Smooth muscle cell (in vitro differentiated cells): Measurements from ENCODE around the gene GPR55. TPM values are rescaled to one million over a fixed set of nuclear protein-coding genes. Genes with fewer than 3 reads are reported as not detected.

Experiments
- DNase-seq: peaks from one replicate; lab custom pipeline; 2025; ENCODE audit not compliant: unreplicated experiment; lab: John Stamatoyannopoulos, UW
- H2AFZ ChIP-seq: fragments of 200-600 bp; sonication (generic); 2 replicates; pipeline ENCODE4 v1.6.0; 2016; ENCODE audit warnings: antibody characterized with exemption, low read depth, mild to moderate bottlenecking
- H3F3A ChIP-seq: fragments of 200-600 bp; sonication (generic); 2 replicates; pipeline ENCODE4 v1.6.0; 2017; ENCODE audit warnings: antibody characterized with exemption, low read depth
- H3K27ac ChIP-seq: fragments of 200-600 bp; sonication (generic); 2 replicates; pipeline ENCODE4 v1.5.1; 2016; ENCODE audit warnings: low read depth, mild to moderate bottlenecking
- H3K27me3 ChIP-seq: fragments of 200-600 bp; sonication (generic); 2 replicates; pipeline ENCODE4 v1.6.1; 2016; ENCODE audit warnings: low read depth, mild to moderate bottlenecking
- H3K36me3 ChIP-seq: fragments of 200-600 bp; sonication (generic); 2 replicates; pipeline ENCODE4 v1.5.1; 2016; ENCODE audit warnings: low read depth
- H3K4me1 ChIP-seq: fragments of 200-600 bp; sonication (generic); 2 replicates; pipeline ENCODE4 v1.5.1; 2016; ENCODE audit warnings: low read depth
- H3K4me2 ChIP-seq: fragments of 200-600 bp; sonication (generic); 2 replicates; pipeline ENCODE4 v1.6.0; 2016; ENCODE audit warnings: mild to moderate bottlenecking
- H3K4me3 ChIP-seq: fragments of 200-600 bp; sonication (generic); 2 replicates; pipeline ENCODE4 v1.5.1; 2016; ENCODE audit warnings: mild to moderate bottlenecking
- H3K79me2 ChIP-seq: fragments of 200-600 bp; sonication (generic); 2 replicates; pipeline ENCODE4 v1.6.0; 2016; ENCODE audit warnings: low read depth, mild to moderate bottlenecking
- H3K9ac ChIP-seq: fragments of 200-600 bp; sonication (generic); 2 replicates; pipeline ENCODE4 v1.6.0; 2016; ENCODE audit warnings: low read depth
- H3K9me3 ChIP-seq: fragments of 200-600 bp; sonication (generic); replicated peaks from 2 replicates; pipeline ENCODE4 v1.5.1; 2016; ENCODE audit warnings: low read depth
- H4K20me1 ChIP-seq: fragments of 200-600 bp; sonication (generic); 2 replicates; pipeline ENCODE4 v1.6.0; 2016; ENCODE audit warnings: low read depth
- CTCF ChIP-seq: fragments of 200-600 bp; sonication (generic); IDR thresholded peaks from 2 replicates; pipeline ENCODE4 v1.5.1; 2017; ENCODE audit warnings: borderline replicate concordance, mild to moderate bottlenecking, antibody characterized with exemption; ENCODE audit not compliant: insufficient read depth, poor library complexity, severe bottlenecking
- WGBS: methylation state at CpG from one replicate; pipeline ENCODE4 v1.1.7; 2016; ENCODE audit warnings: low lambda C conversion rate; 5-methylcytosine and 5-hydroxymethylcytosine counted together
- polyA plus RNA-seq: library from polyadenylated mRNA; unstranded; fragments of >200 nt; fragmentation: Nextera tagmentation; extraction: Ambion mirVana; gene quantifications from 2 replicates; pipeline ENCODE4 v1.2.1, GENCODE V29; 2016
- total RNA-seq: library from RNA; depleted of rRNA; stranded (reverse); fragments of >200 nt; gene quantifications from 2 replicates; pipeline ENCODE4 v1.2.3, GENCODE V29; 2014

The GPR55 gene
- total and polyA plus RNA-seq, 2 experiments from 2014 or later, result not detected

- no peaks in the 10 kb centered on the region for H3K36me3 ChIP-seq
Measured at GRCh38 chr2:230889911-230890601, 35.0 kb downstream of the GPR55 start.

GRCh38 chr2:230888824-230889400 lies 36.1 kb downstream of the GPR55 start:
- H3K79me2 ChIP-seq, result no peaks in the 10 kb centered on the region
- no peak overlapping the region for H2AFZ ChIP-seq
- H3K27me3 ChIP-seq, result no peaks in the 10 kb centered on the region
- H3K36me3 ChIP-seq, result no peaks in the 10 kb centered on the region
- H3K9ac ChIP-seq, result no peak overlapping the region
- H3K4me1 ChIP-seq, result peaks cover 3% of the 10 kb centered on the region
- no peaks in the 10 kb centered on the region for H3K9me3 ChIP-seq
- no peaks in the 10 kb centered on the region for H4K20me1 ChIP-seq
- H3K4me2 ChIP-seq, result no peak overlapping the region
- 95% methylated on average over 14 of the region's 14 CpGs for WGBS
- H3K27ac ChIP-seq, result no peak overlapping the region
- TF ChIP-seq CTCF, result no peak
- no peaks in the 10 kb centered on the region for H3F3A ChIP-seq
- no peak for DNase-seq
- no peak overlapping the region for H3K4me3 ChIP-seq

More at GRCh38 chr2:230889911-230890601, 35.0 kb downstream of the GPR55 start:
- Histone ChIP-seq H2AFZ (no peak overlapping the region), H3K4me2 (no peak overlapping the region), H3K9ac (no peak overlapping the region), H3K9me3 (no peaks in the 10 kb centered on the region), H3K27ac (no peak overlapping the region), H3F3A (no peaks in the 10 kb centered on the region), H3K4me1 (peaks cover 3% of the 10 kb centered on the region), H4K20me1 (no peaks in the 10 kb centered on the region), H3K4me3 (no peak overlapping the region), H3K79me2 (no peaks in the 10 kb centered on the region), H3K27me3 (no peaks in the 10 kb centered on the region)
- no peak for TF ChIP-seq CTCF
- no peak for DNase-seq
- WGBS, result 97% methylated on average over 22 of the region's 22 CpGs

GRCh38 chr2:230887342-230887741 lies 37.7 kb downstream of the GPR55 start:
- H3K9ac ChIP-seq, result no peak overlapping the region
- no peaks in the 10 kb centered on the region for H3K27me3 ChIP-seq
- no peaks in the 10 kb centered on the region for H3K36me3 ChIP-seq
- H4K20me1 ChIP-seq, result no peaks in the 10 kb centered on the region
- no peak for TF ChIP-seq CTCF
- no peaks in the 10 kb centered on the region for H3K79me2 ChIP-seq
- no peak overlapping the region for H3K27ac ChIP-seq
- H3F3A ChIP-seq, result no peaks in the 10 kb centered on the region
- no peaks in the 10 kb centered on the region for H3K9me3 ChIP-seq
- H3K4me2 ChIP-seq, result no peak overlapping the region
- WGBS, result 77% methylated on average over 7 of the region's 7 CpGs
- H3K4me1 ChIP-seq, result peaks cover 3% of the 10 kb centered on the region
- DNase-seq, result no peak
- no peak overlapping the region for H2AFZ ChIP-seq
- H3K4me3 ChIP-seq, result no peak overlapping the region
